ENCODE results near the gene ATXN2L.

GRCh38 chr16:28865722-28866453 lies 43.1 kb downstream of the ATXN2L start:
- TF ChIP-seq, protein P1, sequence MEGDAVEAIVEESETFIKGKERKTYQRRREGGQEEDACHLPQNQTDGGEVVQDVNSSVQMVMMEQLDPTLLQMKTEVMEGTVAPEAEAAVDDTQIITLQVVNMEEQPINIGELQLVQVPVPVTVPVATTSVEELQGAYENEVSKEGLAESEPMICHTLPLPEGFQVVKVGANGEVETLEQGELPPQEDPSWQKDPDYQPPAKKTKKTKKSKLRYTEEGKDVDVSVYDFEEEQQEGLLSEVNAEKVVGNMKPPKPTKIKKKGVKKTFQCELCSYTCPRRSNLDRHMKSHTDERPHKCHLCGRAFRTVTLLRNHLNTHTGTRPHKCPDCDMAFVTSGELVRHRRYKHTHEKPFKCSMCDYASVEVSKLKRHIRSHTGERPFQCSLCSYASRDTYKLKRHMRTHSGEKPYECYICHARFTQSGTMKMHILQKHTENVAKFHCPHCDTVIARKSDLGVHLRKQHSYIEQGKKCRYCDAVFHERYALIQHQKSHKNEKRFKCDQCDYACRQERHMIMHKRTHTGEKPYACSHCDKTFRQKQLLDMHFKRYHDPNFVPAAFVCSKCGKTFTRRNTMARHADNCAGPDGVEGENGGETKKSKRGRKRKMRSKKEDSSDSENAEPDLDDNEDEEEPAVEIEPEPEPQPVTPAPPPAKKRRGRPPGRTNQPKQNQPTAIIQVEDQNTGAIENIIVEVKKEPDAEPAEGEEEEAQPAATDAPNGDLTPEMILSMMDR (conservative IDR thresholded peaks at IDR 0.05; ENCODE audit: low read depth, low read length): no peak
- TF ChIP-seq POLR2A (IDR thresholded peaks at IDR 0.05; ENCODE audit: low read depth, low read length): no peak
- TF ChIP-seq SMC3 (IDR thresholded peaks at IDR 0.05; ENCODE audit: low read depth, low read length): no peak
- TF ChIP-seq RAD21 (IDR thresholded peaks at IDR 0.05; ENCODE audit: low read length): no peak
- no peak for TF ChIP-seq MAFK (IDR thresholded peaks at IDR 0.05; ENCODE audit: low read depth, low read length)
- TF ChIP-seq RFX5 (IDR thresholded peaks at IDR 0.05; ENCODE audit: low read depth, low read length): no peak
- no peak for TF ChIP-seq MAZ (IDR thresholded peaks at IDR 0.05; ENCODE audit: borderline replicate concordance, low read depth, low read length)
- no peak for TF ChIP-seq BHLHE40 (IDR thresholded peaks at IDR 0.05; ENCODE audit: low read depth, low read length)
- no peak for TF ChIP-seq RCOR1 (IDR thresholded peaks at IDR 0.05; ENCODE audit: insufficient replicate concordance, low read length)

Measured in IMR-90 (cell line).